Activated CD8-positive, alpha-beta memory T cell treated with anti-CD3 and anti-CD28 coated beads for 36 hours (primary cell): ENCODE results near the gene NDUFV1. TPM values are rescaled to one million over a fixed set of nuclear protein-coding genes. Genes with fewer than 3 reads are reported as not detected.

Source experiments
- CTCF ChIA-PET: fragments of 350-600 bp; sonication (Branson Sonifier 250); formaldehyde crosslinking; loops from one replicate; lab custom pipeline; 2021; ENCODE audit warnings: antibody characterized with exemption; lab: Charles Lee
- POLR2A ChIA-PET: fragments of 350-600 bp; sonication (Branson Sonifier 250); formaldehyde crosslinking; loops from one replicate; lab custom pipeline; 2021; ENCODE audit warnings: antibody characterized with exemption; lab: Charles Lee
- total RNA-seq, 2 experiments: library from RNA; stranded (reverse); gene quantifications; one replicate each; pipeline ENCODE4 v1.2.3, GENCODE V29; 2021

NDUFV1 gene
- total RNA-seq, 2 experiments from 2014 or later: 315 to 317 TPM

GRCh38 chr11:67642173-67643120 lies 35.7 kb downstream of the NDUFV1 start:
- CTCF ChIA-PET: interaction anchor here (0.9 kb wide), 1 partner anchor 13 kb away, joined by 4 read pairs; the partner anchor contains the start of gene NUDT8
- POLR2A ChIA-PET: interaction anchor here (0.6 kb wide), 1 partner anchor 1023 kb away, joined by 4 read pairs; no protein-coding TSS in a partner anchor

GRCh38 chr11:67644042-67644441 lies 37.3 kb downstream of the NDUFV1 start:
- ChIA-PET POLR2A (no interaction called here), CTCF (interaction anchor here (3.5 kb wide), 1 partner anchor 15 kb away, joined by 21 read pairs; no protein-coding TSS in a partner anchor)

GRCh38 chr11:67644472-67645418 lies 38.0 kb downstream of the NDUFV1 start:
- ChIA-PET POLR2A (interaction anchor here (2.1 kb wide), 1 partner anchor 15 kb away, joined by 5 read pairs; the partner anchor contains the start of gene NUDT8), CTCF (interaction anchor here (1.2 to 3.5 kb wide), 3 partner anchors 13 to 73 kb away, joined by 3 to 21 read pairs (median 6); no protein-coding TSS in a partner anchor)

- POLR2A ChIA-PET: interaction anchor here (2.1 kb wide), 1 partner anchor 16 kb away, joined by 5 read pairs; the partner anchor contains the start of gene NUDT8
Observed at GRCh38 chr11:67645521-67646461, 39.1 kb downstream of the NDUFV1 start.

GRCh38 chr11:67646535-67647336 lies 40.0 kb downstream of the NDUFV1 start:
- POLR2A ChIA-PET: interaction anchor here (2.1 kb wide), 1 partner anchor 17 kb away, joined by 5 read pairs; the partner anchor contains the start of gene NUDT8

More at GRCh38 chr11:67645521-67646461, 39.1 kb downstream of the NDUFV1 start:
- CTCF ChIA-PET: interaction anchor here (1.2 to 3.5 kb wide), 4 partner anchors 13 to 74 kb away, joined by 3 to 21 read pairs (median 4); no protein-coding TSS in a partner anchor

GRCh38 chr11:67647471-67647870 lies 40.7 kb downstream of the NDUFV1 start:
- POLR2A ChIA-PET: no interaction called here

More at GRCh38 chr11:67646535-67647336, 40.0 kb downstream of the NDUFV1 start:
- CTCF ChIA-PET: interaction anchor here (1.6 to 3.5 kb wide), 3 partner anchors 12 to 31 kb away, joined by 3 to 21 read pairs (median 6); no protein-coding TSS in a partner anchor

GRCh38 chr11:67648140-67648795 lies 41.5 kb downstream of the NDUFV1 start:
- POLR2A ChIA-PET: interaction anchor here (0.5 kb wide), 1 partner anchor 137 kb away, joined by 3 read pairs; no protein-coding TSS in a partner anchor
- CTCF ChIA-PET: interaction anchor here (1.0 to 2.3 kb wide), 5 partner anchors 10 to 24 kb away, joined by 4 to 17 read pairs (median 5); partner anchors contain the start of gene NUDT8

More at GRCh38 chr11:67647471-67647870, 40.7 kb downstream of the NDUFV1 start:
- CTCF ChIA-PET: interaction anchor here (1.5 to 3.5 kb wide), 4 partner anchors 11 to 25 kb away, joined by 4 to 21 read pairs (median 12); no protein-coding TSS in a partner anchor

GRCh38 chr11:67648796-67649613 lies 42.3 kb downstream of the NDUFV1 start:
- ChIA-PET CTCF (interaction anchor here (1.0 to 2.3 kb wide), 6 partner anchors 10 to 34 kb away, joined by 4 to 17 read pairs (median 4); partner anchors contain the start of gene NUDT8), POLR2A (interaction anchor here (0.5 to 0.6 kb wide), 2 partner anchors 19 to 138 kb away, joined by 3 read pairs; partner anchors contain the start of gene NUDT8)

GRCh38 chr11:67649634-67650510 lies 43.1 kb downstream of the NDUFV1 start:
- ChIA-PET CTCF (interaction anchor here (0.6 to 2.4 kb wide), 4 partner anchors 9 to 544 kb away, joined by 3 to 17 read pairs (median 7); partner anchors contain the start of gene NUDT8), POLR2A (interaction anchor here (0.7 to 1.6 kb wide), 3 partner anchors 15 to 1337 kb away, joined by 4 to 10 read pairs (median 6); no protein-coding TSS in a partner anchor)

GRCh38 chr11:67651976-67652781 lies 45.4 kb downstream of the NDUFV1 start:
- POLR2A ChIA-PET: interaction anchor here (0.6 kb wide), 1 partner anchor 16 kb away, joined by 5 read pairs; no protein-coding TSS in a partner anchor
- CTCF ChIA-PET: interaction anchor here (1.1 to 2.4 kb wide), 2 partner anchors 22 to 62 kb away, joined by 3 to 10 read pairs; partner anchors contain the start of gene NUDT8

GRCh38 chr11:67652965-67653845 lies 46.5 kb downstream of the NDUFV1 start:
- ChIA-PET CTCF (interaction anchor here (0.6 kb wide), 1 partner anchor 393 kb away, joined by 4 read pairs; no protein-coding TSS in a partner anchor), POLR2A (no interaction called here)

- CTCF ChIA-PET: no interaction called here
- POLR2A ChIA-PET: no interaction called here
Observed at GRCh38 chr11:67654225-67654624, 47.5 kb downstream of the NDUFV1 start.
